ENCODE results near the gene DTX3.
"Not testable (repeated sequence)": the region's sequence is repeated elsewhere in the genome, so short reads cannot be mapped to it uniquely, and the experiment has no call there.

DTX3 gene

DNA sequence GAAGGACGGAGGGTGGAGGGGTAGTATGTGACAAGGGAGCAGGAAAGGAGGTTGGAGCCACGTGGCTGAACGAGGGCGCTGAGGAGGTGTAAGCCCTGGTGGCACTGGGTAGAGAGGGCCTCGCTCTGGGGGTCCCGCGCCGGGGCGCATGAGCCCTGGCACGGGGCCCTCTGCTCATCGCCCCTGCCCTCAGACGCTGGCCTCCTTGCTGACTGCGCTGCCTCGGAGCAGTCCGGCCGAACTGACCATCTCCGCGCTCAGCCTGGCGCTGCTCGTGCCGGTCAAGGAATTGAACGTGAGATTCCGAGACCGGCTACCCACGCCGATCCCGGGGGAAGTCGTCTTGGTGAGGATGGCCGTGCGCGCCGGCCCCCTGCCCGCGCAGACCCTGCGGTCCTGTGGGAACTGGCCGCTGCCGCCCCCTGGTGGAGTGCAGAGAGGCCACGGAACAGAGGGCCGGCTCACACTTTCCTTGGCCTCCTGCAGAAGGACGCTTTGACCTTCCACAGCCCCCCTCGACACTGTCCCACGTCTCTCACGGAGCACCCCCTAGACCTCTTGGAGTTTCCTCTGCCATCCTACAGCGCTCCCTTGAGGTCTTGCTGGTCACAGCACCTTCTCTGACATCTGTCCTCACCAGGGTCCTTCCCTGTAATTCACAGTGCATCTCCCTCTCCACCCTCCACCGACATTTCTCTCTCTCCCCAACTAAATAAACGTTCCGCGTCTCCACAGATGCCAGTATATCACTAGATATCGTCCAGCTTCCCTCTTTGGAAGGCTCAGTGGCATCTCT is 17.1 kb downstream of the DTX3 start:
- no peak for DNase-seq

DNA sequence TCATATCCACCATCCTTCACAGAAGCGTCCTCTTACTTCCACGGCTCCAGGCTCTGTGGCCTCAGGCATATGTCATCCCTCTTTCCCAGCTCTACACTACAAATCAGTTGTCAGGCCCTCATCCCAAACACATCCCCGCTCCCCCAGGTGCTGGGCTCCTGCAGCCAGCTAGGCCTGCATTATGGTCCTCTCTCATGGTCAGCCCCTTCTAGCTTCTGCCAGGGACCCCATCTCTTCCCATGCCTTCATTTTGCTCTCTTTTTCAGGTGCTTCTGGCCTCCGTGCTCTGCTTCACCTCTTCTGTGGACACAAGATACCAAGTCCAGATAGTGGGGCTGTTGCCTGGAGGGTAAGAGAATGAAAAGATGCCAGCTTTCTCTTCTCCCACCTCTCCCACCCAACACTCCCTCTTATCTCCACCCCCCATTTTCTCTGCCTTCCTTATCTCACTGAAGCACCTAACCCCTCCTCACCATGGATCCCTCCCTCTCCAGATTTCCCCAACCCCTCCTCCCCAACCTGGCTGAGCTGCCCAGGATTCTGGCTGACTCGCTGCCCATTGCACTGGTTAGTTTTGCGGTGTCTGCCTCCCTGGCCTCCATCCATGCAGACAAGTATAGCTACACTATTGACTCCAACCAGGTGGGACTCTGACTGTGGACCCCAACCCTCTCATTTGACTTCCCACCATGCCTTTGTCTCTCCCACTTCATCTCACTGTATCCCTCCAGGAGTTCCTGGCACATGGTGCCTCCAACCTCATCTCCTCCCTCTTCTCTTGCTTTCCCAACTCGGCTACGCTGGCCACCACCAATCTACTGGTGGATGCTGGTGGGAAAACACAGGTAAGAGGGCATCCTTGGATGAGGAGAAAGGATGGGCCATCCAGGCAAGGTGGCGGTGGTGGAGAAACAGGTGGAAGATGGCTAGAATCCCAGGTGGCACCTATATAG is 17.9 kb downstream of the DTX3 start:
- DNase-seq: no peak

DNA sequence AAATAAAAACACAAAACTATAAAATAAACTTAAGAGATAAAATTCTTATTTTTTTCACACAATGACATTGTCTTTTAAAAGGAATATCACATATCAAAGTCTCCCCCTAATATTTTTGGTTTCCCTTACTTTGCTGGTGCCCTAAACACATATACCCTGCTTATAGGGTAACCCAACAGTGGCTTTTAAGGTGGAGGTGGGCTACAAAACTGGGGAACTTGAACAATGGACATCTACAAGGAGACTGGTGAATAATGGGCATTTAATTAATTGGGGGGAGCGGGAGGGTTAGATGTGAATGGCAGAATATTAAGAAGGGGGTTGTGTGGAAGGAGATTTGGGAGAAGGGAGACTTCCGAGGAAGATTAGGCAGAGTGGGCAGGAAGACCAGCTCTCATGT is 18.8 kb downstream of the DTX3 start:
- DNase-seq: no peak

DNA sequence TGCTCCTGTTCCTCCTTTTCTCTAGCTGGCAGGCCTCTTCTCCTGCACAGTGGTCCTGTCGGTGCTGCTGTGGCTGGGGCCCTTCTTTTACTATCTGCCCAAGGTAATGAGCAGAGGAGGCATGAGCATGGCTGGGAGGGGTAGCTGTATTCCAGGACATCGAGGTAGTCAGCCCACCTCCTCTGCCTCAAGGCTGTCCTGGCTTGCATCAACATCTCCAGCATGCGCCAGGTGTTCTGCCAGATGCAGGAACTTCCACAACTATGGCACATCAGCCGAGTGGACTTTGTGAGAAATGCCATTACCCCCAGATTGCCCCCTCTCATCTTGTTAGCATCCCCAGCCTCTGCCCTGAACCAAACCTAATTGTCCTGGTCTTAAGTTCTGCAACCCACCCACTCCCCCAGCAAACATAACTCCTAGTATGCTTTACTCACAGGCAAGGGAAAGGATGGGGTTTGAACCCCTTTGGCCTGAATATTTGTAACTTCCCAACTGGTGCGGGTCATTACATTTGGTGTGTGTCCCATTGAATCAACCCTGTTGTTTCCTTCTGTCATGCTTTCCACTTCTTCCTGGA is 19.3 kb downstream of the DTX3 start:
- DNase-seq: no peak

DNA sequence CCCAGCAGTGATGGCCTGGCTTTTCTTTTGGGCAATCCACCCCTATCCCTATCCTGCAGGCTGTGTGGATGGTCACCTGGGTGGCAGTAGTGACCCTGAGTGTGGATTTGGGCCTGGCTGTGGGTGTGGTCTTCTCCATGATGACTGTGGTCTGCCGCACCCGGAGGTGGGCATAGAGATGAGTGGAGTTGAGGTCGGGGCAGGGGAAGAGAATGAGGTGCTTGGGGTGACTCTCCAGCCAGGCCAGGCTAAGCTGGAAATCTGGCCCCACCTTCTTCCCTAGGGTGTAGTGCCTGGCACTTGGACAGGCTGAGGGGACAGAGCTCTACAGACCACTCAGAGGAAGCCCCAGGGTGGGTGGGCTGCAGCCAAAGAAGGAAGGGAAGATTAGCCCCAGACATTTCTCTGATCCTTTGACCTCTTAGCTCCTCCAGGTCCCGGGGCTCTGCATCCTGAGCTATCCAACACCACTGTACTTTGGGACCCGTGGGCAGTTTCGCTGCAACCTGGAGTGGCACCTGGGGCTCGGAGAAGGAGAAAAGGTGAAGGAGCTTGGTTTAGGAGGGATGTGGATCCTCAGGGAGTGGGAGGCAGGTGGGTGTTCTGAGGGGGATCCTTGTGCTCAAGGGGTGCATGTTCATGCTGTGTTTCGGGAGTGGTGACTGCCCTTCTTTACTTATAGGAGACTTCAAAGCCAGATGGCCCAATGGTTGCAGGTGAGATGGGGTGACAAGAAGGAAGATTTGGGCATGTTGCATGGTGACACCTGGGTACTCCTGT is 20.0 kb downstream of the DTX3 start:
- DNase-seq: no peak

DNA sequence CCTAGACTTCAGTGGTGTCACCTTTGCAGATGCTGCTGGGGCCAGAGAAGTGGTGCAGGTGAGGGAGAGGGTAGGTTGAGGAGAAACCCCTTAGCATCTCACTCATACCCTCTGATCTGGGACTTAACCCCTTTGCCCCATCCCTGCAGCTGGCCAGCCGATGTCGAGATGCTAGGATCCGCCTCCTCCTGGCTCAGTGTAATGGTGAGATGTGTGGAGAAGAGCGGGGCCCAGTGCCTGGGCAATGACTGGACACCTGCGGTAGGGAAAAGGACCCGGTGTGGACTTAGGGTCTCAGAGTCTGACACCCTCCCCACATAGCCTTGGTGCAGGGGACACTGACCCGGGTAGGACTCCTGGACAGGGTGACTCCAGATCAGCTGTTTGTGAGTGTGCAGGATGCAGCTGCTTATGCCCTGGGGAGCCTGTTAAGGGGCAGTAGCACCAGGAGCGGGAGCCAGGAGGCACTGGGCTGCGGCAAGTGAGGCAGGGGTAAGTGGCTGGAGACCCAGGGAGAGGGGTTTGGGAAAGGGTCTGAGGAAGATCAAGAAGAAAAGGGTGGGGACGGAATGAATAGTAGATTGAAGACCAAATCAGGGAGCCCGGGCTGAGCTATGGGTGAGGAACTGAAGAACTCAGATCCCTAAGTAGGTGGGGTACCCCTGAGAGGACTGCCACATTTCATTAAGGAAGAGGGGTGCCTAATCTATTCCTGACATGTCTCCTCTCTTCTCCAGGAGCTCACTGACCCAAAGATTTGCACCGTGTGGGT is 20.8 kb downstream of the DTX3 start:
- no peak for DNase-seq

DNA sequence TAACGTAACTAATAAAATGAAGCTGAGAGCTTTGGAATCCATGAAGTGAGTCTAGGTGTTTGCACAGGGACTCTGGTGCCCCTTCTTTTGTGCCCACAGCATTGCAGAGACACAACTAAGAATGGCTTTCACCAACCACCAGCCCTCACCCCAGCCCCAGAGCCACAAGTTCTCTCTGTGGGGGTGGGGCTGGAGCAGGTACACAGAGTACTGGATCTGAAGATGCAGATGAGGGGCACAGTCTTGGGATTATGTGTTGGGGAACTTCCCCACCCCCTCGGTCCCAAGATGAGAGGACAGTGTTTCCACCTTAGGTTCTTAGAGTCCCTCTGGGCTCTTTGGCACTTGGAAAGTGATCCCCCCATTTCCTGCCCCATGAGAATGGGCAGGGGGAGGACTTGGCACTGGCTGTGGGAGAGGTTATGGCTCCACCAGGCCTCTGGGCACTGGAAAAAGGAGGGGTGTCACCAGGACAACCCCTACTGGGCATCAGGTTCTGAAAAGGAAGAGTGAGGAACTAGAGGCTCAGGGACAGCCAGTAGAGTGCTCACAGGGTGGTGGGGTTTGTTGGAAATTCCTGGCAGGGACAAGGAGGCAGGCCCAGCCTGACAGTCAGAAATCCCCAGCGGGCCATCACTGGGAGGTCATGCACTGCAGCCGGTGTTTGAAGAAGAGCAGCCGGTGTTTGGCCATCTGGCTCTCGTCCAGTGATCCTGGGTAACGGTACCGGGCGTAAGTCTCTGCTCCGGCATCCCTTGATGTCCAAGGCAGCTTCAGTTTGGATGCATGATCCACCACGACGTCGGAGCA is 21.7 kb downstream of the DTX3 start:
- DNase-seq: no peak

DNA sequence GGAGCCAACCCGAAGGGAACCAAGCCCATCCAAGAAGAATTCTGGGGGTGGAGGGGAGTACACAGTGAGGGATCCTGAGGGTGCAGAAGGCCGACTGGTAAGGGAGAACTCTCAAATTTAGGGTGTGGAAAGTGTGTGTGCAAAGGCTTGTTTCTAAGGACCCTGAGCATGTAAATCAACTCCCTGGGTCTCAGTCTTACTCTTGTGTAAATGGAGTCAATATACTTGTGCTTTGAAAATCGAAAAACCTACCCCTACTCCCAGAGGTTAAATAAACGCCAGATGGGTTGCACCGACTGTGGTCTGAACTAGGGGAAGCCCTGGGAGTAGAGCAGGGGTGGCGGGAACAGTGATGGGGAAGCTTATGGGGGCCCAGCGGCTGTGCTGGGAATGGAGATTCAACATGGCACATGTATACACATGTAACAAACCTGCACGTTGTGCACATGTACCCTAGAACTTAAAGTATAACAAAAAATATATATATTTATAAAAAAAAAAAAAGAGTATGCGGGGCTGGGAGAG is 22.4 kb downstream of the DTX3 start:
- DNase-seq: no peak

DNA sequence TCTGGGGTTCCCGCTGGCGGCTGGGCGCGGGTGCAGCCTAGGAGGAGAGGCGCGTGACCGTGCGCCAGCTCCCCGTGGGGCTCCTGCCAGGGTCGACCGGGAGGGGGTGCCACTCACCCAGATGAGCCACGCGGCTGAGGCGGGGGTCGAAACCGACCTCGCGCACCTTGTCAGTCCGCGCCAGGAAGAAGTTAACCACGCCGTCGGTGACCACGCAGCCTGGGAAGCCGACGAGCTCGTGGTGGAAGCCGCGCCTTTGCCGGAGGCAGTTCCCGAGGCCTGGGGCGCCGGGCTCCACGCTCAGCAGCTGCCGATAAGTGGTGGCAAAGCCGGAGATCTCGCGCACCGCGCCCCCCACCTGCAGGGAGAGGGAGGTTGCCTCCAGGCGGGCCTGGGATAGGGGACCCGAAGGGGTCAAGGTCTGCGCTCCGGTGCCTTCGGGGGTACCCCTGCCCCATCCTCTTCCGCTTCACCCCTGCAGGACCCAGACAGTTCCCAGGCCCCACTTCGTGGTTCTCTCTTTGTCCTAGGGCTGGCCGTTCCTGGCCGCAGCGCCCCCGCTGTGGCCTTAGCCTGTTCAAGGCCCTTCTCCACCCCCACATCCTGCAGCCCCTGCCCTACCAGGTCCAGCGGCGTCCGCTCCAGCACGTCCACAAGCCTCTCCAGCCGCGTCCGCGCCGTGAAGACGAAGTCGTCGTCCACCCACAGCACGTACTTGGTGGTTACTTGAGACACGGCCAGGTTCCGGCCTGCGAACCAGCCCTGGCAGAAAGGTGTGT is 23.1 kb downstream of the DTX3 start:
- no peak for DNase-seq

DNA sequence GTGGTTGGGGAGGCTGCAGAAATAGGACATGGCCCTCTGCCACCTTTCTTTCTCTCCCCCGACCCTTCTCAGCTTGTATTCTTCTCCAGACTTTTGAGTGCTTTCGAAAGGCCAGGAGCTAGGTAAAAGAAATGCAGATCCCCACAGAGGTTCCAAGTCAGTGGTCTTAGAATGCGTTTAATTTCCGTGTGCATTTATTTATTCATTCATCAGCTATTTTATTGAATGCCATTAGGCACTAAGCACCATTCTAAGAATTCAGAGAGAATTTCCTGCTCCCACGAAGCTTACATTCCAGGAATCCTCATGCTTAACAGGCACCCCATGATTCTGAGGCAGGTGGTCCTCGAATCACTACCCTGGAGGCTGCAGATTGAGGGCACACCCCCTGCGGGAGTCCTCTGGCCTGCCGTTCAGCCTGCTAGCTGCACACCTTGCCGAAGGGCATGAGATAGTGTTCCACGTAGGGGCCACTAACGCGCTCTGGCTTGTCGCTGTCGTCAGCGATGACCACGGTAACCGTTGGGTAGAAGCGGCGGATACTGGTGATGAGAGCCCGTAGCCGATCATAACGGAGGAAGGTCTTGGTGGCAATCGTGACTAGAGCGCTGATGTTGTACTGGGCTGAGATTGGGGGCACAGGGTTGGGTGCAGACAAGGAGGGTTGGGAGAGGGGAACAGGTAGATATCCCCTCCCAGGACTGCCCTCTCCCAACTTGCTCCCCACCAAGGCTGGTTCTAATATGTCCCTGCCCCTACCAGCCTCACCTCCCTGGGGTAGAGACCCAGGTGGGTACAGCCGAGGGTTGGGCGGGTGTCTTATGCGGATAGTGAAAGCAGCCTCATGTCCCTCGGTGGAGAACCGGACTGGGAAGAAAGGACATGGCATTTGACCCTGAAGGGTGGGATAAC is 23.9 kb downstream of the DTX3 start:
- no peak for DNase-seq

DNA sequence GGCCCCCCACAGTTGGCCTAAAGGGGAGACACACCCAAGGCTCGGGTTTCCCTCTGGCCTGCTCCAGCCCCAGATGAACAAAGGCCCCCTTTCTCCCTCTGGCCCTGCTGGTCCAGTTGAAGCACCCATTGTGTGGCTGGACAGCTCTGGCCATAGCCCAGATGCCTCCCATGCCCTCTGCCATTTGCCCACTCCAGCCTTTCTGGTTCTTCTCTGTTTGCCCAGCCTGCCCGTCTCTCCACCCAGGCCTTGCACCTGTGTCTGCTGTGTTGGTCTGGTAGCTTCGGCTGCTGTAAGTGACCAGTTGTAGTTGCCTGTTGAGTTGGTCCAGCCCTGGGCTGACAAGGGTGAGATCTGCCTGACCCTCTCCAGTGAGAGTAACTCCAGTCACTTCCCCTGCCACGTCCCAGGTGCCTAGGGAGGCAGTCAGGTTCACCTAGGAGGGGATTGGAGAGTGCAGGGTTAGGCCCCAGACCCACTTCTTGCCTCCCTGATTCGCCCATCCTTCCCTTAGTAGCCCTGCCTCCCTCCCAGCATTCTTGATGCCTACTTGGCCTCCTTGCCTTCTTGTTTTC is 25.4 kb downstream of the DTX3 start:
- DNase-seq: no peak

DNA sequence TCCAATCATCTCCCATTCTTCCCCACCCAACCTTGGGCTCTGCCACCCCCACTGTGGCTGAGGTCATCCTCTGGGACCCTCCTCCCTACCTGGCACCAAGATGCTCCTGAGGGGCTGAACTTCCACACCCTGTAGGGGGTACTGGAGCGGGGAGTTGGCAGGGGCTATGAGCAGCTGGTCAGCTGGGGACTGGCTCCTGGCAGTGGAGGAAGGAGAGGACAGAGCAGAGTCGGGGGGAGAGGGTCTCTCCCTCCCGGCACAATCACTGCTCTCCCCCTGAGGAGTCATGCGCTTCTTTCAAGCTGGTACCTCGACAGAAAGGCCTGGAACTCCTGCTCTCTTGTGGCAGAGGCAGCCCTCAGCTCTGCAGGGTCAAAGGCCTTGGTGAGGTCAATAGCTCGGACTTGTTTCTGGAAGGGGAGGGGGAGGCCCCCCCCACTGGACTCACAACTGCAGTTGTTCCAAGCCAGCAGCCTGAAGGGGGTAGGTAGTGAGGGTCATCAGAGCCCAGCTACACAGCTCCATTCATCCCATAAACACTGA is 26.3 kb downstream of the DTX3 start:
- no peak for DNase-seq

DNA sequence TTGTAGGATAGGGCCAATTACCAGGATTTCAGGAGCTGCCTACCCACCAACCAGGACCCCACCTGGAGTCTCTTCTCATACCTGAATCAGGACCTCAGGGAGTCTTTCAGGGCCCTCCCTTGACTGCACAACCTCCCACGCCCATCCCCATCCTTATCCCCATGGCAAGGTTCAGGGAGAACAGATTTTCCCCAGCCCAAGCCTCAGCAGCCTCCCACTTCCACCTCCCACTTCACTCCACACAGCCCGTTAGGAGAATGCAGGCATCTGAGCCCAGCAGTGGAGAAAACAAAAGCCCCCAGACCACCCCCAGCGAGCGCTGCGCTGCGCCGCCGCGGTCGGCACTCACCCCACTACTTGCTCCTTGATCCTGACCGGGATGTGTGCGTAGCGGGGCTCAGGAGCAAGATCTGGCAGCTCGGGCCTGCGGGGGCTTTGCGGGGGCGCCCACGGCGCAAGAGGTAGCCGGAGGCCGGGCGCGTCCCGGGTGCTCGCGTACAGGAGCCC is 27.0 kb downstream of the DTX3 start:
- DNase-seq: no peak

DNA sequence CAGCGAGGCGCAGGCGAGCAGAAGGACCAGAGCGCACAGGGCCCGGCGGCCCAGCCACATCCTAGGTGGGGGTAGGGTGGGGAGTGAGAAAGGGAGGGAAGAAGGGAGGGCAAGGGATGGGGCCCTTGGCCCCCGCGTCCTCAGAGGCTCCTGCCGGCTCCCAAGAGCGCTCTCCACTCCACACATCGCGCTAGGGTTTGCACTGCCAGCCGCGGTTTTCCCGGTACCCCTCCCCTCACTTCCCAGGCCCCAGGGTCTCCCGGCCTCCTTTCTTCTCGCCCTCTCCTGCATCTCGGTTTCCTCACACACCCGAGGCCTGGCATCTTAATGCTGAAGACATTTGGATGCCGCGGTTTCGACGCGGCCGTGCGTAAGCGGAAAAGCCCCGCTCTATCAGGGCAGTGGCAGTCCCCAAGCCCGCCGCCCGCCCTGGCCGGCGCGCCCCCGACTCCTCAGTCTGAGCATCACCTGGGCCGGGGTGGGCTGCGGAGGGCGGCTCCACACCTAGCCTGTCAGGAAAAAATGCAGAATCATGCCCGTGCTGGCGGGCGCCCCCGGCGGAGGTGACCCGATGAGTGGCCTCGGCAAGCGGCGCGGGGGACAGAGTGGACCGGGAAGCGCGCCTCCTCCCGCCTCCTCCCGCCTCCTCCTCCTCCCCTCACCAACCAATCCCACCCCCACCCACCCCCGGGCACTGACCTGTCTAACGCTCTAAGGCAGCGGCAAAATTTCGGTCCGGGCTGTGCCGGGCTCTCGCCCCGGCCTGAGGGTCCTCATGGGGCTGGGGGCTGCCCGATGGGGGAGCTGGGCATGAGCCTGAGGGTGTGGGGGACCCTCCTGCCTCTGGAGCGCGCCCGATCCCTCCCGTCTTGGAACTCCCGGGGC is 27.7 kb downstream of the DTX3 start:
- no peak for DNase-seq

DNA sequence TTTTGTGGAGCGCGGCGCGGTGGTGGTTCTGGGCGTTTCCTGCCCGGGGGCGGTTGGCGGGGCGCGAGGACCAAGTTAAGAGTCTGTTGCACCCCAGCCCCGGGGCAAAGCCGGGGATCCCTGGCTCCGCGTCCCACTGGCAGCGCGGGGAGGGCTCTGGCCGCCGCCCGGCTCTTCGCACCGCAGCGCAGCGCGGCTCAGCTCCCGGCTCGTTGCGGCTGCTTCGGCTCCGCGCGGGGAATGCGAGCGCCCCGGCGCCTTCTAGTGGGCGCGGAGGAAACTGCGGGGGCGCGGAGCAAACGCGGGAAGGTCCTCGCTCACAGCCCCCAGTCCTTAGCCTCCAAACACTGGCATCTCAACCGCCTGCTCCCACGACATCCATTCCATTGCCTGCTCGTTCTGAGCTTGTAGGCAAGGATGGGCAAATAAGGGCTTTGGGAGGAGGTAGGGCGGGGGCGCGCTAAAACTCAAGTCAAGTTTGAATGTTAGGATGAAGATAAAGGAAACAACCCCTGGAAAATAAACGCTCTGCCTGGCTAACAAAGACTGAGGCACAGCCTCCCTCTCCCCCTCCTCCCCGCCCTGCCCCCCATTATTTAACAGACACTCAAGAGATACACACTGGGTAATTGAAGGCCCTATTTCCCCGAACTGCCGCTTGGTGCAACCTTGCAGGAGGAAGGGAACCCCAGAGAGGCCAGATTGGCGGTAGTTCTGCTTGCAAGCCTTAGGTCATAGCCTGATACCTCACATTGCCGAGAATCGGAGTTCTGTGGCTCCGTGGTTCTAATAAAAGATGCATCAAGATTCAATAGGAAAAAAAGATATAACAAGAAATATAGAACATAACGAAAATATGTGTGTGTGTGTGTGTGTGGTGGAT is 28.6 kb downstream of the DTX3 start, which contains the start of gene B4GALNT1:
TSS of gene B4GALNT1 (minus strand) at position 244 of the 883 bp plus-strand sequence. CDS start 1,069 bp downstream, outside the sequence.
- peak; percentile 79 for DNase-seq

DNA sequence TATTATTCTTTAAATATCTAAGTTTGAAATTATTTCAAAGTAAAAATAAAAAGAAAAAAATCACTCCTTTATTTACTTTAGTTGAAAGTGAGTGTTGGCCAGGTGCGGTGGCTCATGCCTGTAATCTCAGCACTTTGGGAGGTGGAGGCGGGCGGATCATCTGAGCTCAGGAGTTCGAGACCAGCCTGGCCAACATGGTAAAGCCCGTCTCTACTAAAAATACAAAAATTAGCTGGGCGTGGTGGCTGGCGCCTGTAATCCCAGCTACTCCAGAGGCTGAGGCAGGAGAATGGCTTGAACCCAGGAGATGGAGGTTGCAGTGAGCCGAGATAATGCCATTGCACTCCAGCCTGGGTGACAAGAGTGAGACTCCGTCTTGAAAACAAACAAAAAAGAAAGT is 32.1 kb downstream of the DTX3 start:
- DNase-seq: not testable (repeated sequence)

Data from NCI-H1417 treated with DMSO at 0.1 percent for 48 hours (cell line).